GM06990 (cell line): Measurements from ENCODE around the gene CA5A.
"Not testable (repeated sequence)": the region's sequence is repeated elsewhere in the genome, so short reads cannot be mapped to it uniquely, and the experiment has no call there.

Experiments used
- DNase-seq: peaks from one replicate; pipeline ENCODE4 v3.0.0-alpha.2; 2011; ENCODE audit not compliant: insufficient read length; ENCODE audit errors: extremely low read depth
- H3K27me3 ChIP-seq: replicated peaks from 2 replicates; pipeline ENCODE4 v1.6.0; 2011; ENCODE audit warnings: low read length; ENCODE audit not compliant: control insufficient read depth, insufficient read depth
- H3K36me3 ChIP-seq: 2 replicates; pipeline ENCODE4 v1.5.1; 2011; ENCODE audit warnings: low read length; ENCODE audit not compliant: control insufficient read depth, insufficient read depth
- H3K4me3 ChIP-seq: replicated peaks from 2 replicates; pipeline ENCODE4 v1.5.1; 2011; ENCODE audit warnings: low read depth, mild to moderate bottlenecking, control low read depth, low read length
- TF ChIP-seq, protein P1 (sequence below): IDR thresholded peaks from 2 replicates; pipeline ENCODE4 v1.5.1; 2011; ENCODE audit warnings: low read length, control low read depth, mild to moderate bottlenecking, inconsistent platforms; ENCODE audit not compliant: insufficient read depth, poor library complexity, severe bottlenecking

CA5A gene

DNA sequence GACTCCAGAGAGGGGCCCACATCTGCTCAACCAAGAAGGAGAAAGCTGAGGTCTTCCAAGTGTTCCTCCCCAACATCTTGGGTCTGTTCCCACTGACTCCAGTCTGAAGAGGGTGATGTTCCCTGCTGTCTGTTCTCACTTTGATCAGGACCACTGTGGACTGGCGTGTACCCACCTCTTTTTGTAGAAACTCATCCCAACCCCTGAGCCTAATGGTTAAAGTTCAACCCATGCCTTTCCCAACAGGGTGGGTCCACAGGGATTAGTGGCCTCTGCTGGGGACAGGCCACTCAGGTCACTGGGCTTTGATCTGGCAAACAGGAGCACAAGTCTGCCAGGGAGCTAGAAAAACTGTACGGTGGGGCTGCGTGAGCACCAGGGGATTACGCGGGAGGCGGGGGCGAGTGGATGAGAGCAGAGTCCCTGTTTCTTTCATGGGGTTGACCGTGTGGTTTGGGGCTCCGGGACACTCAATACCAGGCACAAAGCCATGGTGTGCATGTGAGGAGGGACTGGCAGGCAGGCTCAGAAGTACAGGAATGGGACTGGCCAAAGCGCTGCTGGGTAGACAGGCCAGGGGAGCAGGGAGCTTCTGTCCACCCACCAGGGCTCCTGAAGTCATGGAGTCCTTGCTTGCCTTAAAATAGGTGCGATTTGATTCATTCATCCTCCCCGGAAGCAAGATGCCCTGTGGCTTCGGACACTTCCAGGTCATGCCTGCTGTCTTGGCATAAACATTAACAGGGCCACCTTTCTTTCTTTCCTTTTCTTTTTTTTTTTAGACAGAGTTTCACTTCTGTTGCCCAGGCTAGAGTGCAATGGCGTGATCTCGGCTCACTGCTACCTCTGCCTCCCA is at the start of gene CA5A:
Gene CA5A (minus strand): TSS at position 155 of the 856 bp plus-strand sequence. CDS start 79 bp downstream, at position 76.
- TF ChIP-seq, protein P1, sequence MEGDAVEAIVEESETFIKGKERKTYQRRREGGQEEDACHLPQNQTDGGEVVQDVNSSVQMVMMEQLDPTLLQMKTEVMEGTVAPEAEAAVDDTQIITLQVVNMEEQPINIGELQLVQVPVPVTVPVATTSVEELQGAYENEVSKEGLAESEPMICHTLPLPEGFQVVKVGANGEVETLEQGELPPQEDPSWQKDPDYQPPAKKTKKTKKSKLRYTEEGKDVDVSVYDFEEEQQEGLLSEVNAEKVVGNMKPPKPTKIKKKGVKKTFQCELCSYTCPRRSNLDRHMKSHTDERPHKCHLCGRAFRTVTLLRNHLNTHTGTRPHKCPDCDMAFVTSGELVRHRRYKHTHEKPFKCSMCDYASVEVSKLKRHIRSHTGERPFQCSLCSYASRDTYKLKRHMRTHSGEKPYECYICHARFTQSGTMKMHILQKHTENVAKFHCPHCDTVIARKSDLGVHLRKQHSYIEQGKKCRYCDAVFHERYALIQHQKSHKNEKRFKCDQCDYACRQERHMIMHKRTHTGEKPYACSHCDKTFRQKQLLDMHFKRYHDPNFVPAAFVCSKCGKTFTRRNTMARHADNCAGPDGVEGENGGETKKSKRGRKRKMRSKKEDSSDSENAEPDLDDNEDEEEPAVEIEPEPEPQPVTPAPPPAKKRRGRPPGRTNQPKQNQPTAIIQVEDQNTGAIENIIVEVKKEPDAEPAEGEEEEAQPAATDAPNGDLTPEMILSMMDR, result no peak
- H3K4me3 ChIP-seq, result no peak within 1 kb of the TSS

DNA sequence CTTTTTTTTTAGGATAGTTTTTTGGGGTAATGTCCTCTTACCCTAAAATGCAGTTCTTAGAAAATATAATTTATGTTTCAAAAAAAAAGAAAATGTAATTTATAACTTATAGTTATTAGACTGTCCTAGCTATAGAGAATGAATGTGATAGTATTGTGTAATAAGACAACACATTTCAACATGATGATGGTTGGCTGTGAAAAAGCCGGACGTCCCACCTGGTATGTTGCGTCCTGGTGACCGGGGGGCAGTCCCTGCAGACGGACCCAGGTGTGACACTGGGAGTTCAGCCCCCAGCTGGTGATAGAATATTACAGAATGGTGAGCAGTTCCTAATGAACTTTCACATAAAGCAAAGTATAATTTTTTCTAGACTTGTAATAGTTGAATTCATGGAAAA is 49.2 kb upstream of the CA5A start:
- not testable (repeated sequence) for DNase-seq, H3K36me3 ChIP-seq, H3K27me3 ChIP-seq, H3K4me3 ChIP-seq

More for the DNA sequence above, at the start of gene CA5A:
- Histone ChIP-seq H3K27me3 (no peaks in the 10 kb centered on the region), H3K36me3 (no peaks in the 10 kb centered on the region)
- no peak for DNase-seq

DNA sequence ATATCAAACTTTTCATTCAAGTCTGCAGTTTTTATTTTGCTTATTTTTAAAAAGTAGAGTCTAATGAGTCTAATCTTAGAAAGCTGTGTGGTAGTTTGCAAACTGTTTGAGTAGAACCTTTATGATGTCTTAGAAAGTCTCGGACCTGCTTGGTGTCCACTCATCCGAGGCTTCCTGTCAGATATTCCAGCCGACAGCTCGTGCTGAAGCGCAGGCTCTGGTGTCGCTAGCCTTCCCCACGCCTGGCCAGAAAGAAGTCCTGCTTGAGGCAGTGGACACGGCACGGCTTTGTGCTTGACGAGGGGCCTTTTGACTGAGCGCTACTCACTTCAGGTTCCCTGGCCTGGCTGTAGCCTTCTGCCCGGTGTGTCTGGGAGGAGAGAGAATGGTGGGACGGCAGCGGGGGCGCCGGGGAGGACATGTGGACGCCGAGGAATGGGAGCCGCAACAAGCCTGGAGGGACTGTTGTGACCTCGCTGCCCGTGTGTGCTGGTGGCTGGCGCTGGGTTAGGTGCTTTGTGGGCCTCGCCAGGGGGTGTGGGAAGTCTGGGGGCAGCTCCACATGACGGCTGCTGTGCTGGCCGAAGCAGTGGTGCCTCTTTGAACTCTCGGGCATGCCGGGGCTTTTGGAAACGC is 48.4 kb upstream of the CA5A start:
- Histone ChIP-seq H3K36me3 (no peaks in the 10 kb centered on the region; the same call in 1 of the 2 replicates), H3K4me3 (no peak overlapping the region), H3K27me3 (no peaks in the 10 kb centered on the region)
- TF ChIP-seq, protein P1, result no peak
- no peak for DNase-seq

DNA sequence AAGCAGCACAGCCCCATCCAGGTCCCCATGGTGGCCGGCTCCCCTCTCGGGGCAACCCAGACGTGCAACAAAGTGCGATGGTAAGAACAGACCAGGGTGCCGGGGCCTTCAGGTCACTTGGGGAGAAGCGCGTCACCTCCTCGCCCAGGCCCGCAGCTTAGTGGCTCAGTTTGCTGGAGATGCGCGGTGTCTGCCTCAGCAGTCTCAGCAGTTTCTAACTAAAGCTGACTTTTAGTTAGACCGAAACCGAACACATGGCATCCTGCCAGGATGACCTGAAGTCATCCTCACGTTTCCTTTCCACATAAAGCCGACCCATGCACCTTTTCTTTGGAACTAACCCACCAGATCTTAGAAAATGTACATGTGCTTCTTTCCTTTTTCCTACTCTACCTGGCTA is 47.9 kb upstream of the CA5A start:
- H3K27me3 ChIP-seq, H3K4me3 ChIP-seq, H3K36me3 ChIP-seq, DNase-seq: not testable (repeated sequence)

DNA sequence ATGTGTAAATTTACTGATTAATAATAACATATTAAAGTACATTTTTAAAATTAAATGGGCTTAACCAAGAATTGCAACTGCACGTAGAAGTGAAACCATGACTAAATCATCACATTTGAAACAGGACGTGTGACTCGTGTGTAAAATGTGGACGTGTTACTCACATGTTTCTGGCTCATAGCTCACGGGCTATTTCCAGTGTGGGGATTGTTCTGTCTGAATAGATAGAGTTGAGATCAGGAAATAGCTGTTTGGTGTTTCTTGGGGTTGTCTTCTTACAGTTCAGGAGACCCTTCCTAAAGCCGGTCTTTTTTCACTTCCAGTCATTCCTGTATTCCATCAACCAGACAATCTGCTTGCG is 47.4 kb upstream of the CA5A start:
- not testable (repeated sequence) for H3K36me3 ChIP-seq, H3K27me3 ChIP-seq, H3K4me3 ChIP-seq, DNase-seq

DNA sequence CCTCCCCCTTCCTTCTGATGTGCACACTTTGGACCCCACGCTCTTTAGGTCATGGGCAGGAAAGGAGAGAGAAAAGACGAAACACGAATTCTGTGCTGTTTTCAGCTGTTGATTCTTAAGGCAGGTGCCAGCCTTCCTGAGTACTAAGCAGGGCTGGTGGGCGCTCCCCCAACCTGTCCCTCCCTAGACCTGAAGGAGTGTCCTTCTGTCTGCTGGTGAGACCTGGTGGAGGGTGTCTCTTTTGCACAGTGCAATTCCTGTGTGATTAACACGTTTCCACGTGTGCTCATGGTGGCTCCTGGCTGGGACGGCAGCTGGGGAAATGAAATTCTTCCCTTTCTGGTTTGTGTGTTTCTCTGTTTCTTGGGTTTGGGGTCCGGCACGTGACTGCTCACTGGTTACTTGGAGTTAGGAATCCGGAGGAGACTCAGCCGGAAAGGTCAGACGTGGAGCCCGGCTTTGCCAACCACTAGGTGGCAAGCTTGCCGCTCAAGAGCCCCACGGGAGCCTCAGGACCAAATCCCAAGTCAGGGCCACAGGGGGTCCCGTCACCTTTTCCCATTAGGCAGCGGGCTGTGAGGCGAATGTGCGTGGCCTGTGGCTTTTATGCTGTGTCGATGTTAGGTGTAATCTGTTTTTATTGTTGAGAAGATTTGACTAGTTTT is 46.9 kb upstream of the CA5A start:
- not testable (repeated sequence) for H3K36me3 ChIP-seq, H3K4me3 ChIP-seq, H3K27me3 ChIP-seq, DNase-seq
- TF ChIP-seq, protein P1, result peak; percentile 25

DNA sequence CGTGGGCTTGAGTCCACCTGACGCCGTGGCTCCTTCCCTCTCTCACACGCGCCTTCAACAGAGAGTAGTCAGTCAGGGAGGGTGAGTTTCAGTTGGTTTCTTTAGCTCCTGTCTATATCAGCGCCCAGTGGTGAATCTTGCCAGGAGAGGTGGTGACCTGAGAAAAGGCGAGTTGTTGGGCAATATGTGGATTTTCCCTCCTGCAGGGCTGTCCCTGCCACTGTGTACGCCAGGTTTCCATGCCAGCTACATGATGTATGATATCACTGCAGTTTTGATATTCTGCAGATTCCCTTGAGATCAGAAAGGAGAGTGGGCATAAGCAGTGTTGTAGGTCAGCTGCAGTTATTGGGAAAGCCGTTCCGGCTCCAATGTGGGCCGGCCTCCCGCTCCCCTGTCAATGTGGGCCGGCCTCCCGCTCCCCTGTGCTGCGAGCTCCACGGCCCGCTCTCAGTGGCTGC is 46.3 kb upstream of the CA5A start:
- no peaks in the 10 kb centered on the region for H3K27me3 ChIP-seq
- no peak for DNase-seq
- no peaks in the 10 kb centered on the region; the same call in 1 of the 2 replicates for H3K36me3 ChIP-seq
- no peak overlapping the region for H3K4me3 ChIP-seq
- TF ChIP-seq, protein P1, result no peak

DNA sequence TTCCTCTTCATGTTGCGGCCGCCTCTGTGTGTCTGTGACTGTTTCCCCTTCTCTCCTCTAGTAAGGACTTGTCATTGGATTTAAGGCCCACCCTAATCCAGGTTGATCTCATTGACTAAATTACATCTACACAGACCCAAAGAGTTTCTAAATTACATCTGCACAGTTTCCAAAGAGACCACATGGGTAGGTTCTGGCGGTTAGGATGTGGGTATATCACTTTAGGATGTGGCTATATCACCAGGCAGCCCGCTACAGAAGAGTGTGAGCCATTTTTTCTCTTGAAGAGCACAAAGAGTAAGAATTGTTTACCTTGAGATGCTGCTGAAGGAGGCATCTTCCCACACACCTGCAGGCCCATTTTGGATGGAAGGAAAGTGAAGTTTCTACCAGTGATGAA is 45.0 kb upstream of the CA5A start:
- not testable (repeated sequence) for DNase-seq, H3K36me3 ChIP-seq, H3K4me3 ChIP-seq, H3K27me3 ChIP-seq

DNA sequence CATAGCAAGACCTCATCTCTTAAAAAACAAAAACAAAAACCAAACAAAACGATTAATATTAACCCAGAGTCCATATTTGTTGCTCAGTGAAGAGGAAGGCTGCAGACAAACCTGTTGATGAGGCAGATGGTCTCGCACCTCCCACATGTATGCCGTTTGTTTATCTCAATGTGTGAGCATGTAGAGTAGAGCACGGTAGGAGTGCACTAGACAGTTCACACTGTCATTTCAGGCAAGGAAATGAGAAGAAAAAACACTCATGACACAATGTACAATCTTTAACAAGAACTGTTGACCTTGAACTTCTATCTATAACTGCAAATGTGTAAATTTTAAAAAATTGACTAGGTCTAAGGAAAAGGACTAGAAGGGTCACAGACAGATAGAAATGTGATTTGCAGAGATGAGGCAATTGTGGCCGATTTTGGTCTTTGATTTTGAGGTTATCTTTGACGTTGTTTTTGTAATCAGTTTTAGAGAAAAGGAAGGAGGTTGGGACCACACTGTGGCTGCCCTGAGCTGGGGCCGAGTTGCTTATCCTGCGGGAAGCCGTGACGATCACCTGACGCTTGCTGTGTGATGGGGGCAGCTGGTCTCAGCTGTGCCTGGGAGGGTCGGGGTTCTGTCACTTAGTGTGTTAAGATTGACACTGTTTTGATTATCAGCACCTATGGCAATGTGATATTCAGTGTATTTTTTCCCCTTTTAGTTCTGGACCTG is 43.7 kb upstream of the CA5A start:
- not testable (repeated sequence) for H3K4me3 ChIP-seq, H3K27me3 ChIP-seq, DNase-seq, H3K36me3 ChIP-seq
